ENCODE measurements around the gene CLIP4.

DNA sequence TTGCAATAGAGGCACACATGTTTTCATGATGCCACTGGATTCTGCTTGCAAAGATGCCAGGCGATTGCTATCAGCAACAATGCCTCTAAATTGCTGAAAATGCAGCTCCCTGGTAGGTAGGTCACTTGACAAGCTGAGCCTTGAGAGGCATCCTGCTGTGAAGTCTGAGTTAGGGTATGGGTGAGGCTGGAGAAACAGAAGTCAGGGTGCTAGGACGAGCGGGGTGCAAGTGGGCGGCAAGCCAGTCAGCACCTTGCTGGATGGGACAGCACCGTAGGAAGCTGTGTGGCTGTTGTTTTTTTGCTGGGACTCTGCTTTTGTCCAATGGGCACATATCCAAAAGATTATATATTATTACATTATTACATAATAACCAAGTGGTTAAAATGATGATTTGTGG lies 10.5 kb upstream of the CLIP4 start:
- TF ChIP-seq, protein P1, sequence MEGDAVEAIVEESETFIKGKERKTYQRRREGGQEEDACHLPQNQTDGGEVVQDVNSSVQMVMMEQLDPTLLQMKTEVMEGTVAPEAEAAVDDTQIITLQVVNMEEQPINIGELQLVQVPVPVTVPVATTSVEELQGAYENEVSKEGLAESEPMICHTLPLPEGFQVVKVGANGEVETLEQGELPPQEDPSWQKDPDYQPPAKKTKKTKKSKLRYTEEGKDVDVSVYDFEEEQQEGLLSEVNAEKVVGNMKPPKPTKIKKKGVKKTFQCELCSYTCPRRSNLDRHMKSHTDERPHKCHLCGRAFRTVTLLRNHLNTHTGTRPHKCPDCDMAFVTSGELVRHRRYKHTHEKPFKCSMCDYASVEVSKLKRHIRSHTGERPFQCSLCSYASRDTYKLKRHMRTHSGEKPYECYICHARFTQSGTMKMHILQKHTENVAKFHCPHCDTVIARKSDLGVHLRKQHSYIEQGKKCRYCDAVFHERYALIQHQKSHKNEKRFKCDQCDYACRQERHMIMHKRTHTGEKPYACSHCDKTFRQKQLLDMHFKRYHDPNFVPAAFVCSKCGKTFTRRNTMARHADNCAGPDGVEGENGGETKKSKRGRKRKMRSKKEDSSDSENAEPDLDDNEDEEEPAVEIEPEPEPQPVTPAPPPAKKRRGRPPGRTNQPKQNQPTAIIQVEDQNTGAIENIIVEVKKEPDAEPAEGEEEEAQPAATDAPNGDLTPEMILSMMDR (conservative IDR thresholded peaks at IDR 0.05; ENCODE audit: low read depth, low read length) = no peak
- TF ChIP-seq EZH2 (IDR thresholded peaks at IDR 0.05; ENCODE audit: borderline replicate concordance, low read depth, low read length, poor library complexity, severe bottlenecking) = no peak
